T-helper 1 cell treated with Interleukin-12 subunit alpha and Interleukin-12 subunit beta and Interleukin-4 antibody, amounts not matched to agents 30 ng/mL and 1 ng/mL, for 36 hours (primary cell): ENCODE data around the gene ARHGEF6. TPM values are rescaled to one million over a fixed set of nuclear protein-coding genes. Genes with fewer than 3 reads are reported as not detected.
"Not testable (repeated sequence)": the region's sequence is repeated elsewhere in the genome, so short reads cannot be mapped to it uniquely, and the experiment has no call there.

Experiments used
- intact Hi-C: fragments of 100-400 bp; cut with micrococcal nuclease; formaldehyde crosslinking; loops from one replicate; pipeline ENCODE4 v1.15.1; 2024
- total RNA-seq: library from RNA; stranded (reverse); gene quantifications from 2 replicates; pipeline ENCODE4 v1.2.3, GENCODE V29; 2022

Gene ARHGEF6
- 97.4 and 97.9 TPM in 2 replicates for total RNA-seq

DNA sequence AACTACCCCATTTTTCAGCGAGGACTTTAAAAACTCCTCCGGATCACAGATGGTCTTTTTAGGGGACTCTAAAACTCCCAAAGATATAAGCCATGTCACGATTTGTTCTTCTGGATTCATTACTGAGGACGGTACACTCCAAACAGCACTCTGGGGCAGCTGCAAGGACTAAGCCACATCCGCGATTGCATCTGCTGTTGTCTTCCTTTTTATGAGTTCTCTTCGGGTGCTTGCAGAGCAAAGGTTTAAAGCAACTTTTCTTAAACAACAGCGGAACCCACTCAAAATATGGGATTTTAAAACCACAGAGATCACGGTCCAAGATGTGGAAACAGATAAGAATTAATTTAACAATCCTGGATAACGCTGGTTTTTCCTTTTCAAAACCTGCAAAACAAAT, at the start of gene ARHGEF6:
Gene ARHGEF6, minus strand, starts transcription at position 170 of the 400 bp plus-strand sequence. Its CDS starts 50 bp downstream, at position 120.
- intact Hi-C loops: loop anchor here (1.0 to 5.0 kb wide), 4 partner anchors 33 to 1260 kb away; partner anchors contain the start of gene INTS6L

GRCh38 chrX:136829413-136829812, 48.7 kb upstream of the ARHGEF6 start:
- intact Hi-C loops: no loop called here

DNA sequence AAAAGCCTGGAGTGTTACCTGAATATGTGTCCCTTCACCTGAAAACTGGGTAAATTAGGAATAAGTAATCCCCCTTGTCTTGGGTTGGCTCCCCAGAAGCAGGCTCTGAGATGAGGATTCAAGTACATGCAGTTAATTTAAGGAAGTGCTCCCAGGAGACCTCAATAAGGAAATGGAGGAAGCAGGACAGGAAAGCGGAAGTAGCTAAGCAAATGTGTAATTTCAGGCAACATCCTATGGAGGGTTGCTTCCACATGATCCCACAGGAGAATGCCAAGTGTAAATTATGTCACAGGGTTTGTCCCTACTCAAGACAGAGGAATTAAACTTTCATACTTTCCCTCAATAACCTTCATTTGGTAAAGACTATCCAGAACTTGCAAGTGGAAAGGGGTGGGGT, 48.1 kb upstream of the ARHGEF6 start:
- intact Hi-C loops: no loop called here

DNA sequence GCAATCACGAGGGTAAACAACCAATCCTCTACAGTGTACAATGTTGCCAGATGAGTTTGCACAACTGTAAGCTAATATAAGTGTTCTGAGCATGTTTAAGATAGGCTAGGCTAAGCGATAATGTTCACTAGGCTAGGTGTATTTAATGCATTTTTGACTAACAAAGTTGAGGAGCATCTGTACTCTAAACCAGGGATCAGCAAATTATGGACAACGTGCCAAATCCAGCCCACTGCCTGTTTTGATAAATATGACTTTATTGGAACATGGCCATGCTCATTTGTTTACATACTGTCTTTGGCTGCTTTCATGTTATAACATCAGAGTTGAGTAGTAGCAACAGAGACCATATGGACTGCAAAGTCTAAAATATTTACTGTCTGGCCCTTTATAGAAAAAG, 46.3 kb upstream of the ARHGEF6 start:
- intact Hi-C loops: no loop called here

DNA sequence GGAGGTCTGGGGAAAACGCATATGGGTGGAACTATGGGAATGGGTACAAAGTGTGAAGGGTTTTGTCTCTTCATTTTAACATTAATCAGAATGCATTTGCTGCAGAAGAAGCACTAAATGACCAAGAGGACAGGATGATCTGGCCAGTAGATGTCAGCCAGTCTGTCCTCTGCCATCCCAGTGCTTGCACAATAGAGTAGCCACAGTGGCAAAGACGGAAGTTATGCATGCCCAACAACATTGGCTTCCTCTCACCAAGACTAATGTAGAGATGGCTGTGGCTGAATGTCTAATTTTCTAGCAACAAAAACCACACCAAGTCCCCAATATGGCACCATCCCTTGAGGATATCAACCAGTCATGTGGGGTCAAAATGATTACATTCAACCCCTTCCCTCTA, 45.0 kb upstream of the ARHGEF6 start:
- intact Hi-C loops: no loop called here

DNA sequence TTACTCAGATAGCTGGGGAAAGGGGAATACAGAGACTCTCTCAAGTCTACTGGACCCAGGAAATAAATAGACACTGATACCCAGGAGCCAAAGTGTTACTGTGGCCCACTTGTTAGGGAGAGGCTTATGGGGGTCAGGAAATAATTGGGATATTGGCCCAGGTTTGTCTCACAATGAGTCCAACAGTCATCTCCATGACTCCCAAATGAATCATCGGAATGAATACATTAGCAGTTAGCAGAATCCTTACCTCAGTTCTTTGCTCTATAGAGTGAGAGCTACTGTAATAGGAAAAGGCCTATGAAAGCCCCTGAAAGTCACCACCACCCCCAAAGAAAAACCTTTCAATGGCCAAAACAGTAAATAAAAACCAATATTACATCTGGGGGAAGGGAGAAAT, 42.4 kb upstream of the ARHGEF6 start:
- intact Hi-C loops: no loop called here

- intact Hi-C loops: no loop called here
These were observed 41.8 kb upstream of the ARHGEF6 start for GRCh38 chrX:136822337-136823095.

DNA sequence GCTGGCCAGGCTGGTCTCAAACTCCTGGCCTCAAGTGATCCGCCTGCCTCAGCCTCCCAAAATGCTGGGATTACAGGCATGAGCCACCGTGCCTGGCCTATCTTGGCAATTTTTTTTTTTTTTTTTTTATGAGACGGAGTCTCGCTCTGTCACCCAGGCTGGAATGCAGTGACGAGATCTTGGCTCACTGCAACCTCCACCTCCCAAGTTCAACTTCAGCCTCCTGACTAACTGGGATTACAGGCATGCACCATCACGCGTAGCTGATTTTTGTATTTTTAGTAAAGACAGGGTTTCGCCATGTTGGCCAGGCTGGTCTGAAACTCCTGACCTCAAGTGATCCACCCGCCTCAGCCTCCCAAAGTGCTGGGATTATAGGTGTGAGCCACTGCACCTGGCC, 39.0 kb upstream of the ARHGEF6 start:
- intact Hi-C loops: not testable (repeated sequence)

GRCh38 chrX:136819031-136819703, 38.4 kb upstream of the ARHGEF6 start:
- intact Hi-C loops: no loop called here

GRCh38 chrX:136816975-136817374, 36.2 kb upstream of the ARHGEF6 start:
- intact Hi-C loops: no loop called here

GRCh38 chrX:136814847-136815750, 34.4 kb upstream of the ARHGEF6 start:
- intact Hi-C loops: no loop called here

- intact Hi-C loops: no loop called here
These were observed 31.6 kb upstream of the ARHGEF6 start for GRCh38 chrX:136812286-136812685.

GRCh38 chrX:136810493-136810892, 29.8 kb upstream of the ARHGEF6 start:
- intact Hi-C loops: loop anchor here (2.0 kb wide), 1 partner anchor 14 kb away; no protein-coding TSS in a partner anchor

GRCh38 chrX:136806891-136807410, 26.2 kb upstream of the ARHGEF6 start:
- intact Hi-C loops: no loop called here

GRCh38 chrX:136802515-136802914, 21.8 kb upstream of the ARHGEF6 start:
- intact Hi-C loops: no loop called here

GRCh38 chrX:136797787-136798186, 17.1 kb upstream of the ARHGEF6 start:
- intact Hi-C loops: loop anchor here (2.0 kb wide), 1 partner anchor 13 kb away; no protein-coding TSS in a partner anchor

DNA sequence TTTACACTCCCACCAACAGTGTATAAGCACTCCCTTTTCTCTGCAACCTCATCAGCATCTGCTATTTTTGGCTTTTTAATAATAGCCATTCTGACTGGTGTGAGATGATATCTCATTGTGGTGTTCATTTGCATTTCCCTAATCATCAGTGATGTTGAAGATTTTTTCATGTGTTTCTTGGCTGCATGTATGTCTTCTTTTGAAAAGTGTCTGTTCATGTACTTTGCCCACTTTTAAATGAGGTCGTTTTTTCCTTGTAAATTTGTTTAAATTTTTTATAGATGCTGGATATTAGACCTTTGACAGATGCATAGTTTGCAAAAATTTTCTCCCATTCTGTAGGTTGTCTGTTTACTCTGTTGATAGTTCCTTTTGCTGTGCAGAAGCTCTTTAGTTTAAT, 14.4 kb upstream of the ARHGEF6 start:
- intact Hi-C loops: not testable (repeated sequence)

GRCh38 chrX:136794660-136795059, 13.9 kb upstream of the ARHGEF6 start:
- intact Hi-C loops: not testable (repeated sequence)

DNA sequence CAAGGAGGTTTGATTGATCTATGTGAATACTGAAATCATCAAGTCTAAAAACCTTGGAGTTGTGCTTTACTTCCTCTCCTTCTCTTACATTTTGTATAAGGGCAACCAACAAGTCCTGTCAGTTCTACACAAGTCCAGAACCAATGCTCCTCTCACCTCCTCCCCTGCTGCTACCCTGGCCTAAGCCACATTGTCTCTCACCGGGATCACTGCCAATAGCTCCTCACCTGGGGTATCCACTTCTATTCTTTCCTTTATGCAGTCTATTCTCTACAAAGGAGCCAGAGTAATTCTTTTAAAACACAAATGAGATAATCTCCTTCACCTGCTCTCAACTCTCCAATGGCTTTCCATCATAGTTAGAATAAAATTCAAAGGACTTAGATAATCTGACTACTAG, 13.3 kb upstream of the ARHGEF6 start:
- intact Hi-C loops: no loop called here

DNA sequence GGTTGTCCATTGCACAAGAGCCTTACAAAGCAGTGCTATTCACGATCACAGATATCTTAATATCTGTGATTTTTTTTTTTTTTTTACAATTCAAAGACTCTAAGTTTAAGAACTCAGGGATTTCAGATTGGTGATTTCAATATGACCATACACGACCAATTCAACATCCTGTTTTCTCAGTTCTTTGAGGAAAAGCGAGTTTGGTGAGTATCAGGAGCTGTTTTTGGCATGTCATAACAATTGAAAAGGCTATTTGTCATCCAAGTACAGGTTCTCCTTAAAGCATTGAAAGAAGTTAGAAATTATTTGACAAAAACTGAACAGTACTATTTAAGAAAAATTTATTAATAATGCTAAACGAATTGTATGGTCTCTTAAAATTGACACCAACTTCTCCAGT, 9.1 kb upstream of the ARHGEF6 start:
- intact Hi-C loops: no loop called here

DNA sequence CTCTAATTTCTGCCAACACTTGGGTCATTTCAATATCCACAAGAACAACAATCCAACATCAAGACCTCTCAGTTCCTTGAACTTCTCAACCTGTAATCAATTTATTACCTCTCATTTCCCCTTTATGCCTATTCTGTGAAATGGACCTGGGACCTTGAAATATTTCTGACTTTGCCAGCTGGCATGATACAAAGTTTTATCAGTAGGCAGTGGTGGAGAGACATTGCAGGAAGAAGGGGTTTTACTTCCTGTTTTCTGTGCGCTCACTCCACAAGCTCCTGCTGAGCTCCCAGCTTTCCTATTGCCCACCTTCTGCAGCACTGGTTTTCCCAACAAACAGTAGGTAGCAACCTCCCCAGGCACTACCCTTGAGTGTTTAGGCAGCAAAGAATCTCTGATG, 3.5 kb upstream of the ARHGEF6 start:
- intact Hi-C loops: loop anchor here (5.0 kb wide), 1 partner anchor 143 kb away; no protein-coding TSS in a partner anchor
